NB4 (cell line): Measurements from ENCODE around the gene CSPG4.
"Not testable (repeated sequence)": the region's sequence is repeated elsewhere in the genome, so short reads cannot be mapped to it uniquely, and the experiment has no call there.

Experiments used
- POLR2A ChIP-seq: IDR thresholded peaks from 2 replicates; pipeline ENCODE4 v1.6.1; 2011; ENCODE audit warnings: mild to moderate bottlenecking; ENCODE audit not compliant: insufficient read length; ENCODE audit errors: extremely low read depth
- TF ChIP-seq, protein P1 (sequence below): IDR thresholded peaks from one replicate; pipeline ENCODE4 v1.5.1; 2012; ENCODE audit warnings: low read depth, low read length

DNA sequence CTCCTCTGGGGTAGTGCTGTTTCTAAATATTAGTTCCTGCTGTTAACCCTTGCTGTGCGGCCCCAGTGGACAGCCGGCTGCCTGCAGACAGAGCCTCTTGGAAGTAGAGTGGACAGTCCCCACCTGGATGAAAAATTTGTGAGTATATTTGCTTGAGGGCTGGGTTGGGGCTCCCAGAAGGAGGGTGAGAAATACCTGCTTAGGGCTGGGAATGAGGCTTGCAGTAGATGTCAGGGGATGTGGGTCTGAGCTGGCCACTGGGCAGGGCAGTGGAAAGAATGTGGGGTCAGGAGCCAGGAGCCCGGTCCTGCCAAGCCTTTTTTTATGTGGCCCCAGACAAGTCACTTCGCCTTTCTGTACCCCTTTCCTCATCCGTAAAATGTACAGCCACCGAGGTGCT lies 4.4 kb upstream of the CSPG4 start:
- TF ChIP-seq, protein P1, sequence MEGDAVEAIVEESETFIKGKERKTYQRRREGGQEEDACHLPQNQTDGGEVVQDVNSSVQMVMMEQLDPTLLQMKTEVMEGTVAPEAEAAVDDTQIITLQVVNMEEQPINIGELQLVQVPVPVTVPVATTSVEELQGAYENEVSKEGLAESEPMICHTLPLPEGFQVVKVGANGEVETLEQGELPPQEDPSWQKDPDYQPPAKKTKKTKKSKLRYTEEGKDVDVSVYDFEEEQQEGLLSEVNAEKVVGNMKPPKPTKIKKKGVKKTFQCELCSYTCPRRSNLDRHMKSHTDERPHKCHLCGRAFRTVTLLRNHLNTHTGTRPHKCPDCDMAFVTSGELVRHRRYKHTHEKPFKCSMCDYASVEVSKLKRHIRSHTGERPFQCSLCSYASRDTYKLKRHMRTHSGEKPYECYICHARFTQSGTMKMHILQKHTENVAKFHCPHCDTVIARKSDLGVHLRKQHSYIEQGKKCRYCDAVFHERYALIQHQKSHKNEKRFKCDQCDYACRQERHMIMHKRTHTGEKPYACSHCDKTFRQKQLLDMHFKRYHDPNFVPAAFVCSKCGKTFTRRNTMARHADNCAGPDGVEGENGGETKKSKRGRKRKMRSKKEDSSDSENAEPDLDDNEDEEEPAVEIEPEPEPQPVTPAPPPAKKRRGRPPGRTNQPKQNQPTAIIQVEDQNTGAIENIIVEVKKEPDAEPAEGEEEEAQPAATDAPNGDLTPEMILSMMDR, result not testable (repeated sequence)
- not testable (repeated sequence) for TF ChIP-seq POLR2A
